CD4-positive, alpha-beta T cell treated with Interleukin-10 for 1 hour (primary cell): Measurements from ENCODE around the gene ITGAV.
"Not testable (repeated sequence)": the region's sequence is repeated elsewhere in the genome, so short reads cannot be mapped to it uniquely, and the experiment has no call there.

Experiments used
- DNase-seq: peaks from one replicate; pipeline ENCODE4 v3.0.0-alpha.2; 2020

ITGAV gene

DNA sequence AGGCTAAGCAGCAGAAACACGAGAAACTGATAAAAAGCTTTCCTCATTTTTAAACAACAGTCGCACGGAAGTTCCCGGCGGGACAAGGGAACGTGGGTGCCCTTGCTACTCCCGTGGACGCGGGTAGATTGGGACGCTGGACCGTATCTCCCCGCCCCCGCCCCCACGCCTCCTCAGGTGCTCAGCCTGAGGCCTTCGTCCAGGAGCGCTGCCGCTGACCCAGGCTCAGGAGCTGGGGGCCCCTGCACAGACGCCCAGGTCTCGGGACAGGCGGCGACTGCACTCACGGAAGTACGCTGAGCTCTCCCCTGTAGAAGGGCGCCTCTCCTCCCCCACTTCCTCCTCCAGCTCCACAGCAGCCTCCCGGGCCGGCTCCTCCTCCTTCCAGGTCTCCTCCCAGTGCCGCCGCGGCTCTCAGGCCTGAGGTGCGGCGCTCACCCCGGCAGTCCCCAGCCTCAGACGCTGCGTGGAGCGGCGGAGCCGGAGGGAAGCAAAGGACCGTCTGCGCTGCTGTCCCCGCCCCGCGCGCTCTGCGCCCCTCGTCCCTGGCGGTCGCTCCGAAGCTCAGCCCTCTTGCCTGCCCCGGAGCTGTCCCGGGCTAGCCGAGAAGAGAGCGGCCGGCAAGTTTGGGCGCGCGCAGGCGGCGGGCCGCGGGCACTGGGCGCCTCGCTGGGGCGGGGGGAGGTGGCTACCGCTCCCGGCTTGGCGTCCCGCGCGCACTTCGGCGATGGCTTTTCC lies at the start of gene ITGAV:
Gene ITGAV, plus strand, starts transcription at position 445 of the 738 bp plus-strand sequence. Its CDS starts 283 bp downstream, at position 728.
- peak; percentile 83 for DNase-seq

DNA sequence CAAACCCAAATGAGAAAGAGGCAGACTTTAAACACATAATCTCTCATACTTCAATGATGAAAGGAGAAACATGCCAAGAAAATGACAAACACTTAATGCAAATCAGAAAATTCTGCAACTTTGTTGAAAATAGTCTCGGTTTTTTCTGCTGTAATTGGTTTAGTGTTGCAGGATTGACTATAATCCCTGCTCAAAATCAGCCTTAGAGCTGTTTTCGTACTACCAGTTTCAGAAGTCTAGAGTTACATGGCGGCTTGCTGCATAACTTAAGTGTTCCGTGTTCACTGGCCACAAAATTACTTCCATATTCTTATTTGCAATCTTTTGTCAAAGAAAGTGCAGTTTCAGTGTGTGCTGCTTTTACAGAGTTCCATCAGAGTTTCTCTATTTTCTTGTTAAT lies 48.9 kb upstream of the ITGAV start:
- no peak for DNase-seq

- no peak for DNase-seq
Observed at GRCh38 chr2:186542002-186542401, 47.9 kb upstream of the ITGAV start.

DNA sequence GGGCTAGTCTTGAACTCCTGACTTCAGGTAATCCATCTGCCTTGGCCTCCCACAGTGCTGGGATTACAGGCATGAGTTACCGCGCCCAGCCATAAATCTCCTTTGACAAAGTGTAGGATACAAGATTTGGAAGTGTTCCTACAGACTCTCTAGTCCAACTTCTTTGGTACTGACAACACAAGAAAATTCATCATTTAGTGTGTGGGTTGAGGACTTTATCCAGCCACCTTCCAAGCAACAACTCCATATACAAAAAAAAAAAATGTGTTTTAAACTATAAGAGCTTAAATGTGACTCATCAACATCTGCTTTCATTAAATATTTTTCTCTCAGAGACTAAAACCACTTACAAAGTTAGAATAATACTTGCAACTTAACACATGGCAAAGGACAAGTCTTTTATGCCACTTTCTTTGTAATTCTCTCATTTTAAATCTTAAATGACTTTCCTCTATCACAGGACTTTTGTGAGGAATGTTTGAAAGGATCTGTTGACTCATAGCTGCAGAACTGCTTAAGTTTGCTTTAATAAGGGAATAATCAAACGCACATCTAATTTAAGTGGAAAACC lies 46.2 kb upstream of the ITGAV start:
- DNase-seq = no peak

DNA sequence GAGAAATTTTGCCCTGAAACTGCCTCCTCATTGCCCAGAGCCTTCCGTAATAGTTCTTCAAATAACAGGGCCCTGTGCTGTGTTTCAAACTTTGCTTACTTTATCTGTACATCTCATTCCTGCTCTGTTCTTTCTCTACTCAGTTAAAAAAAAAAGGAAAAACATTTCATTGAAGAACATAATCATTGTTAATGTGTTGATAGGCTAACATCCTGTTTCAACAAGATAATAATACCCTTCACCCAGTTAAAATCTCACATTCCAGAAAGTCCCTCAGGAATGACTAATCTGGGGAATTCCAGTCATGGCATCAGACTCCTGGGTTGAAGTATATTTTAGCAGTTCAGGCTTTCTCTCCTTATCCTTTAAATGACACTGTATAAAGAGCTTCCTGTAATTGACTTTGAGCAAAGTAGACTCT lies 45.6 kb upstream of the ITGAV start:
- DNase-seq = no peak

GRCh38 chr2:186546846-186547245 lies 43.0 kb upstream of the ITGAV start:
- no peak for DNase-seq

DNA sequence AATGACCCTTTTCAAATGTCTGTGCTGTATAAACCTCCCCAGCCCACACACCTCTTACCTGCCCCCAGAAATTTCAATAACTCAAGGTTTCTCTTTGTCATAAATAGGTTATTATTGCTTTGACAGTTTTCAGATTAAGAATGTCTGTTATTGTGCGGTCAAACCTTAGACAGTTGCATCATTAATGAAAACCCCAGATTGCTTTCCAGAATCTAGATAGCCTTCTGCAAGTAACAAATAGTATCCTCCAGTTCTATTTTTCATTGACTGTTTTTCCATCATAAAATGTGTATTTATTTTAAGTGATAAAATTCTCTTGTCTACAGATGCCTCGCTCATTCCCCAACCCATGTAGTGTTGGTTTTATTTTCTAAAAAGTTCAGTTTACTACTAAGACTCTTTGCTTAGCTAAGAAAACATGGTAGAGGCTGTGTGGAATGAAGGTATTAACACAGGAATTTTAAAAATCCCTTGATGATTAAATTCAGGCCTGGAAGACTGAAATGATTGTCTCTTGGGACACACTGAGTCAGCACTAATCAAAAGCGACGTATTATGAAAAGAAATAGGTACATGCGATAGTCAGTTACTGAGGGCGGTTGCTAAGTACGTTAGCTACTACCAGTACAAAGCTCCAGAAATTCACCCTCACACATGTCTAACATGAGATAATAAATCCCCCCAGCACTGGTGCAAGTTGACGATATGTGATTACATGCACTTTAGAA lies 38.4 kb upstream of the ITGAV start:
- no peak for DNase-seq

DNA sequence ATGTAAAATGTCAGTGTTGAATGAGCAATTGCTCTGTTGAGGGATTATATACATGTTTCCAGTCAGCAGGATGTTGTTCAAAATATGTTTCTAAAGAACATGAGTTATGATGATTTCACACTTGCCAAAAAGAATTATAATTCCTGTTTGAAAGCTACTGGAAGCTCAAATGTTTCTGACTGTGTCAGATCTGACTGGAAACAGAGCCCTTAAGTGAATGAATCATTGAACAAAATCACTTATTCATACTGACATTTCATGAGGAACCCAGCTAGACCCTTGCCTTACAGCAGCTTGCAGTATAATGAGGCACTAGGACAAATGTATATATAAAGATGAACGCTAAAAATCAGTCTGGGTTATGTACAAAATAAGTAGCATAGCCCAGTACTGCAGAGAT lies 35.4 kb upstream of the ITGAV start:
- DNase-seq = no peak

DNA sequence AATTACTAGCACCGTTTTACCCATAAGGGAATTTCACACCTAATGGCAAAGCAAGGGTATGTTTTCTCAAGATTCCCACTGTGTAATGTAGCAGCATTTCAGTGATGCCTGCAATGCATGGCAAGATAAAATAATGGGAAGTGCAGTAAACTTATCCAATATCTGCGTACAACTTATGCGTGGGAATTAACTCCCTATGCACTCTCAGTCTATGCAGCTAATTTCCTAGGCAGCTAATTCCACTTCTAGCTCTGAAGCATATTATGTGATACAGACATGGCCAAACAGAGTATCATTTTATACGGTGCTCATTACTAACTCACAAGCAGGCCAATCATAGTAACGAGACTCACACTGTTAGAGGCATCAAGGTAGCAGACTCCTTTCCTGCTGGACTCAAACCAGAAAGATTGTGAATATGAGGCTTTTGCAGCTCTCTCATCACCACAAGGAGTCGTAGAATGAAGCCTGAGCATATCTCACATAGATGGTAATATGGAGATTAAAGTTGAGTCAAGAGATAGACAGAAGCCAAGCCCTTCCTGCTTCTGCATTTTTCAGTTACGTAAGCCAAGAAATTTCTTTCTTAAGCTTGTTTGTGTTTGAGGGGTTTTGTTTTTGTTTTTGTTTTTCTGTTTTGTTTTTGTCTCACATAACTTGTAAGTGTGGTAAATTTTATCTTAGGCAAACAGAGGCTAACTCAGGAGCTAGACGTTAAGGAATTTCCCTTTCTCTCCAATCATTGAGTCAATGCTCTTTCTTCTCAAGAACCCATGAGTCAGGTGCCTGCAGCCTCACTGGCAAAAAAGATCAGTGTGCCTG lies 34.8 kb upstream of the ITGAV start:
- DNase-seq = no peak

GRCh38 chr2:186558512-186559276 lies 31.2 kb upstream of the ITGAV start:
- no peak for DNase-seq

DNA sequence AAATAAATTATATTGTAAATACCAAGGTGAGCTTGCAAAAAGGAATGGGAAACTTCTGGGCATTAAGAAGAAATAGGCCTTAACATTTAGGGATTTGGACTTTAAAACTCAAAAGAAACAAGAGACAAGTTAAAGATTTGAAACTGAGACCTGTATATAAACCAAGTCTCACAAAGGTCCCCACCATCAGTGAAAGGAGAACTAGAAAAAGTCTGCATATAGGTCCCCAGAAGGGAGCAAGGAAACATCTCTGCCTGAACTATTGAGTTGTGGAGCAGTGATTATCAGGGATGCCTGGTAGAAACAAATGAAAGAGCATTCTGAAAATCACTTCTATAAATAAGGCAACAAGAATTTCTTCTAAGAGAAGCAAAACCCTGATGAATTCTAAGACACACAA lies 30.5 kb upstream of the ITGAV start:
- no peak for DNase-seq

DNA sequence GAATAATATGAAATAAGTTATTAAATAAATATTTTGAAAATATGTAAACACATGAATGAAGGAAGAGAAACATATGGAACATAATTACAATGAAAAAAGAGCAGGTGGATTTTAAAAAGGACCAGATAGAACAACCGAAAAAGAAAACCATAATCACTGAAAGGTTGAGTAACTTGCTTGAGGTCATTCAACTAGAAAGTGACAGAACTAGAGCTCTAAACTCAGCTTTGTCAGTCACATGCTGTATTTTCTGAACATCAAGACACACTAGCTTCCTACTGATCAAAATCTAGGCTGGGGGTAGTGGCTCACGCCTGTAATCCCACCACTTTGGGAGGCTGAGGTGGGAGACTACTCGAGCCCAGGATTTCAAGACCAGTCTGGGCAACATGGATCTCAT lies 30.0 kb upstream of the ITGAV start:
- DNase-seq = no peak

DNA sequence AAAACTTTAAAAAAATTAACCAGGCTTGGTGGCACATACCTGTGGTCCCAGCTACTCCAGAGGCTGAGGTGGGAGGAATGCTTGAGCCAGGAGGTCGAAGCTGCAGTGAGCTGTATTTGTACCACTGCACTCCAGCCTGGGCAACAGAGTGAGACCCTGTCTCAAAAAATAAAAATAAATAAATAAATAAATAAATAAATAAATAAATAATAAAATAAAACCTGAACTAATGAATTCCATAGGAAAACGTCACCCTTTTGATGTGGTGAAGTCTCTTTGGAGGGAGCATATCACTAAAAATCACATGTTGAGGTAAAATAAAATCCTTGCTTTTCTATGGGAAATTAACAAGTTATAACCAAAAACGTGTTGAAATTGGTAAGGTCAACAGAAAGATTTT lies 29.6 kb upstream of the ITGAV start:
- no peak for DNase-seq

DNA sequence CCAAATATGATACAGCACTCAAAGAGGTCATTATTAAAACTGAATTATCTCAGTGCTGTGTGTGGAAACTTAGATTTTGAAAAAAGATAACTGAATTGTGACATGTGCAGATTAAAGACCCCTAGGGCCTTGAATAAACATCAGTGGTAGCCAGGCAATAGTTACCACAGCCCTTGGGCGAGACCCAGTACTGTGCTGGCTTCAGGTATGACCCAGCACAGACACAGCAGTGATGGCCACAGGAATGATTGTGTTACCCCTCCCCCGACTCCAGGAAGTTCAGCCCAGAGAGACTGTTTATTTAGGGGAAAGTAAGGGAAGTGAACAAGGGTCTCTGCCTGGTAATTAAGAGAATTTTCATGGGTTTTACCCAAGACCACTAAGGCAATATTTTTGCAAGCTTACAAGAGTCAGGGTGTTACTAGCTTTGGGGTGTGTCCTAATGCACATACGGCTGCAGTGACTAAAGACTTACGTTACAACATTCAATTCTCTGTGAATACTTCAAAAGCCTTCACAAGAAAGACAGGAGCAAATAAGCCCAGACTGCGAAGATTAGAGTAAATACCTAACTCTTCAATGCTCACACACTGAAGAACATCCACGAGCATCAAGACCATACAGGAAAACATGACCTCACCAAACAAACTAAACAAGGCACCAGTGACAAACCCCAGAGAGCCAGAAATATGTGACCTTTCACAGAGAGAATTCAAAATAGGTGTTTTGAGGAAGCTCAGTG lies 28.2 kb upstream of the ITGAV start:
- DNase-seq = no peak

- DNase-seq = no peak
Observed at GRCh38 chr2:186562209-186562578, 27.7 kb upstream of the ITGAV start.

DNA sequence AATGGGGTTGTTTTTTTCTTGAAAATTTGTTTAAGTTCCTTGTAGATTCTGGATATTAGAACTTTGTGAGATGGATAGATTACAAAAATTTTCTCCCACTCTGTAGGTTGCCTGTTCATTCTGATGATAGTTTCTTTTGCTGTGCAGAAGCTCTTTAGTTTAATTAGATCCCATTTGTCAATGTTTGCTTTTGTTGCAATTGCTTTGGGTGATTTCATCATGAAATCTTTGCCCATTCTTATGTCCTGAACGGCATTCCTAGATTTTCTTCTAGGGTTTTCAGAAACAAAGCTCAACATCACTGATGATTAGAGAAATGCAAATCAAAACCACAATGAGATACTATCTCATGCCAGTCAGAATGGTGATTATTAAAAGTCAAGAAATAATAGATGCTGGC lies 21.3 kb upstream of the ITGAV start:
- not testable (repeated sequence) for DNase-seq

GRCh38 chr2:186569127-186569526 lies 20.7 kb upstream of the ITGAV start:
- DNase-seq = not testable (repeated sequence)

DNA sequence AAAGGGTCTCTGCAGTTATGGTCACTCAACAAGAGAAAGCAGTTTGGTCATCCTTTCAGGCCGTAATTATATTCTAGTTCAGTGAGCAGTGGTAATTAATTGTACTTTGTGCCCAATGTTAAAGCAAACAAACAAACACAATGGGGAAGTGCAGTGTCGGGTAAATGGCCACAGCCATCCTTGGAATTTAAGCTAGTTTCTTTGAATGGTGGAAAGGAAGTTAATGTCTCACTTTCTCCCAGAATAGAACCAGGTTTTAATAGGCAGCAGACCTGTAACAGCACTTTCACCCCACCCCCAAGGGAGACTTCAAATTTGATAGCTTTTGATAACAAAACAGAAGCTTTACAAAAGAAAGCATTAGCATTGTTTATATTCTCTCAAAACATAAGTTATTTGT lies 20.0 kb upstream of the ITGAV start:
- no peak for DNase-seq

- DNase-seq = no peak
Observed at GRCh38 chr2:186570604-186571003, 19.3 kb upstream of the ITGAV start.

DNA sequence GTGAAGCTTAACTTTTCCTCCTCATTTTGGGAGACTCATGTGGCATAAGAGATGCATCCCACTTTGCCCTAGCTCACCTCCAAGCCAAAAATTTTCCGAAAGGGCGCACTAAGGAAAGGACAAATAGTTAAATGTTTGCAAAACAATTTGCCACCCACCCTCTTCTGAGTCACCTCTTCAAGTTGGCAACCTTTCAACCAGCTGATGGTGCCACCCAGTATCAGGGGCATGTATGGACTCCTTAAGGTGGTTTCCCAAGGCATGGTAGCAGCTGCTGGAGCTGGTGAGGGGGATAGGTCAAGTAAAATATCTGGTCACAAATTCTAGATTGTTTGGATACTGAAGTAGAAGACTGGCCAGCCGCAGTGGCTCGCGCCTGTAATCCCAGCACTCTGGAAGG lies 17.2 kb upstream of the ITGAV start:
- no peak for DNase-seq

DNA sequence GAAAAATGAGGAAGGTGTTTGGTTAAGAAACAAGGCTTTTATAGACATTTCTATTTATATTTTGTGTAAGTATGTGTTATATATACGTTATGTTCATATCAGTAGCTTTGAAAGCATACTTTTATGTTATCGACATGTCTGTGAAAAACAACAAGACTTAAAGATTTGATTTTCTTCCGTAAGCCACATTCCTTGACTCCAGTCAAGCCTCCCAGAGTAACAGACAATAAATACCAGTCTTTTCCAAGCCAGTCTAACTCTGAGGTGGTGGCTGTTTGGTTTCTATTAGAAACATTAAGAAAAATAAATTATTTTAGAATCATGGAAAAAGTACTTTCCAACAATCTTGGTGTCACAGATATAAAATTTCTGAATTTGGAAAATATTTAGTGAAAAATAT lies 16.3 kb upstream of the ITGAV start:
- DNase-seq = no peak

DNA sequence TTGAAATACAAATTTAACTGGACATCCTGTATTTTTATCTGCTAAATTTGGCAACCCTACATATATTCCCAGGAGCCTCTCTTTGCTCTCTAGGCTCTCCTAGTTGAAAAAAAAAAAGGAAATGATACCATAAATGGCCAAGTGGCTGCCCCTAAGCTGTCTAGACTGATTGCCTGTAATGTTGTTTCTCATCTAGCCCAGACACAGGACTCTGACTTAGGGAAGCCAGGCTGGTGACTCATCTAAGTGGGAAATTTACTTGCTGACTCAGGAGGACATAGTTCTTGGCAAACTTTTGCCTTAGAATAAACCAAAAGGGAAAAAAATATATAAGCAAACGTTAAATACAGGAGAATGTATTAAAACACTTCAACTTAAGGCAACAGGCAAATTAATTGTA lies 14.6 kb upstream of the ITGAV start:
- DNase-seq = no peak
